NCI-H1436 treated with DMSO at 0.1 percent for 48 hours (cell line): ENCODE results near the gene CPA5.
"Not testable (repeated sequence)": the region's sequence is repeated elsewhere in the genome, so short reads cannot be mapped to it uniquely, and the experiment has no call there.

Source experiments
- DNase-seq: peaks from one replicate; lab custom pipeline; 2025; lab: John Stamatoyannopoulos, UW

CPA5 gene, protein sequence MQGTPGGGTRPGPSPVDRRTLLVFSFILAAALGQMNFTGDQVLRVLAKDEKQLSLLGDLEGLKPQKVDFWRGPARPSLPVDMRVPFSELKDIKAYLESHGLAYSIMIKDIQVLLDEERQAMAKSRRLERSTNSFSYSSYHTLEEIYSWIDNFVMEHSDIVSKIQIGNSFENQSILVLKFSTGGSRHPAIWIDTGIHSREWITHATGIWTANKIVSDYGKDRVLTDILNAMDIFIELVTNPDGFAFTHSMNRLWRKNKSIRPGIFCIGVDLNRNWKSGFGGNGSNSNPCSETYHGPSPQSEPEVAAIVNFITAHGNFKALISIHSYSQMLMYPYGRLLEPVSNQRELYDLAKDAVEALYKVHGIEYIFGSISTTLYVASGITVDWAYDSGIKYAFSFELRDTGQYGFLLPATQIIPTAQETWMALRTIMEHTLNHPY

DNA sequence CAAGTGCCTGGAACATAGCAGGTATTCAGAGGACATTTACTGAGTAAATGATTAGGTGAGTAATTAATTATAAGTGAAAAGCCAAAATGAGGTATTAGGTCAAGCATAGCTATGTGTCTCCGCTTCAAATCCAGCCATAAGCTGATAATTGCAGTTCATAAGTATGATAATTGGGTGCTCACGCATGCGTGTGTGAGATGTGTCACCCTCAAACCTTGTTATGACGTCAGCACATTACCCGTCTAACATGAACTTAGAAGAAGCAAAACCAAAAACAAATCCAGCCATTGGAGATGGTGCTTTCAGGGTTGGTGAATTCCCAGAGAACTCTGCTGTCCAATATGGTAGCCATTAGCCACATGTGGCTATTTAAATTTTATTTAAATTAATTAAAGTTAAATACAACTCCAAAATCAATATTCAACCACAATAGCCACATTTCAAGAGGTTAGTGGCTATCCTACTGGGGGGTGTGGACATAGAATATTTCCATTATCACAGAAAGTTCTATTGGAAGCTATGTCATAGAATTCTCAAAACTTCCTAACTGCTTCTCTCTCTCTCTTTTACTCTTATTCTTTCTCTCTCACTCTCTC, at the start of gene CPA5:
Gene CPA5, plus strand, starts transcription at position 546 of the 596 bp plus-strand sequence. CDS start 1,670 bp downstream, outside the sequence.
- no peak for DNase-seq

DNA sequence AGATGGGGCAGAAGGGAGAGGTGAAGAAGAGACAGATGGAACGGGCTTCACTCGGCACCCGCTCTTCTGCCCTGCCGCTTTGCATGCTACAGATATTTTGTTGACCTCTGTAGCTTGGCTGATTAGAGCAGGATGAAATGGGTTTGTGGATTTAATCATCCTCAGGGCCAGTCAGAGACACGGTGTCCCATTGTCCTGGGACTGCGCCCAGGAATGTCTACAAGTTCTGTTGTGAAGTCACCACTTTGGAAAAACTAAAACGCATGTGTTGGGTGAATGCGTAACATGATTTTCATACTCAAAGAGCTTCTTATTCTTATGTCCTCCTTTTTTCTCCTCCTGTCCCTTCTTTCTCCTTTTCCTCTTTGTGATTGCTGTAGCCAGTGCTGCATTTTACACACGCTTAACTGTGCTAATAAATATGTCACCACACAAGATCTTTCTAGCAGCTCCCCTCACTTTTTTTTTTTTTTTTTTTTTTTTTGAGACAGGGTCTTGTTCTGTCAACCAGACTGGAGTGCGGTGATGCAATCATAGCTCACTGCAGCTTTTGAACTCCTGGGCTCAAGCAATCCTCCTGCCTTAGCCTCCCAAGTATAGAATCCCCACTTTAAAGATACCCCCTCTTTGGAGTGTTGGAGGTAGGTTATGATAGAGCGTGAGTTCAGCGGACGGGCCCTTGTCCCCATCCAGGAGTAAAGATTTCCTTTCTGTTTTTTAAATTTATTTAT, 48.2 kb upstream of the CPA5 start:
- no peak for DNase-seq

DNA sequence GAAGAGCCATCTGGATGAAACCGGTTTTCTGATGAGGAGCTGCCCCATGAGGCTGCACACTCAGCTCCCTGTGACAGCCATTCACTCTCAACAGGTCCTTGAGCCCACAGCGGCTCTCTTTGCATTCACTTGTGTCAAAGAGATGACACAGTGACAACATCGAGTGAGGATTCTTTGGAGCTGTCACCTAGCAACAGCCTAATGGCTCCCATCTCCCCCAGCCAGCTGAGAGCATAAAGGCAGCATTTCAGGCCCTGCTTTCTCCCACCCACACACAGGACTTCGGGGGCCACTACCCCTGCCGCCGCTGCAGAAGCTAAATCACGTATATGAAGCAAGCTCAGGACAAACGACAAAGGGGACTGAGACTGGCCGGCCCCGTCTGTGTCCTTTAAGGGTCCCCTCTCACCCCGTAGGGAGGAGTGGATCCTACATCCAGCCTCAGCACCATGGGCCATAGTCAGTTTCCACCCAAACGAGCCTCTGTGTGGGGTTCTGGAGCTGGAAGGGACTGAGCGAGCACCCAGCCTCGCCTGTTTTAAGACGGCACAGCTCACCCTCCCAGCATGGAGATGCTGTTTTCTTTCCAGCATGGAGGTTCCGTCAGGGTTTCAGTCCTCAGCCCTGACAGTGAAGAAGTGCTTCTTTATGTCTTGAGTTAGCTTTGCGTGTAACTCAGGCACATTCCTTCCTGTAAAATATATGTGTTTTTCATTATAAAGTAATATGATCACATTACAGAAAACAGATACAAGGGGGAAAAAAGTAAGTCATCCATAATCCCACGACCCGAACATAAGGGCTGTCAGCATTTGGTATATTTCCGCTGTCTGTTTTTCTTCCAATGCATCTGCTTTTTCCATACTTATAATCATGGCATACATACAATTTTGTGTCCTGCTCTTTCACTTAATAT, 46.7 kb upstream of the CPA5 start:
- DNase-seq = peak; percentile 86

DNA sequence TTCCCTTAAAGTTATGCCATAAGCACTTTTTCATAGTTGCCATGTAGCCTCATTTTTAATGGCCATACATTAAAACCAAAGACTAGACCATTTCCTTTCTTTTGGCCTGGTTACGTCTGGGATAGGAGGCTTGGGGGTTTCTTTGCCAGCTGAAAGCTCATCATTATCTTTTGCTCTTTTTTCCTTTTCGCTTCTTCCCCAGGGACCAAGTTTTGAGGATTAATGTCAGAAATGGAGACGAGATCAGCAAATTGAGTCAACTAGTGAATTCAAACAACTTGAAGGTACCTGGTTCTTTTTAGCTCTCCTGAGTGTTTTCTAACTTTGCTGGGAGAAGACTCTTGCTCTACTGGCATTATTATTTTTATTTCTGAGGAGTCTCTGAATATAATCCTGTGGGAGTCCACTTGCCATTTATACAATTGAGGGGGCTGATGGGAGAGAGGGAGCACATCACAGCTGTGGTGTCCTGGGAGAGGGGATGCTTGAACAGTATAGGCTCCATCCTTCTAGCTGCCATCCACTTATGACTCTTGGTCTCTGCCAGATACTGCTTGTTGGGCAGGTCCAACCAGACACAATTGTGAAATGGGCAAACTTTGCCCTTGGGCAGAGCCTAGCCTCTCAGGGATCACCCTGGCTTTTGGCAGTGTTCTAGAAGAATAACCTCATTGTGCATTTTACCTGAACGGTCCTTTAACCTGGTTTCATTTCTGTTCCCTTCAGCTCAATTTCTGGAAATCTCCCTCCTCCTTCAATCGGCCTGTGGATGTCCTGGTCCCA, 45.9 kb upstream of the CPA5 start:
- no peak for DNase-seq

DNA sequence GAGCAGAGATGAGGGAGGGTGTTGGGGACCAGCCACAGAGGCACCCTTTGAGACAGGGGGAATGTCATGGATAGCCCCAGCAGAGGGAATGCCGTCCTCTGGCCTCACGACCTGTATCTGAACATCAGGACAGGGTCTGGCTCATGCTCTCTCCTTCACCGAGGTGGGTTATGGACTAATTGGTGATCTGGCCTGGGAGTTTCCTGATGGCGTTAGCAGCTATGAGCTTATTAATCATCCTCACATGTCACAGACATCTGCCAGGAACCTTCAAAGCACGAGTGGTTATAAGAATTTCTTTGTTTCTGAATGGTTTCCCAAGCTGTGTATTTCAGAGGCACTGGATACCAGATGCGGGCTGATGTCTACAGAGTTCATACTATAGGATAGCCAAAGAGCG, 44.8 kb upstream of the CPA5 start:
- DNase-seq = no peak

DNA sequence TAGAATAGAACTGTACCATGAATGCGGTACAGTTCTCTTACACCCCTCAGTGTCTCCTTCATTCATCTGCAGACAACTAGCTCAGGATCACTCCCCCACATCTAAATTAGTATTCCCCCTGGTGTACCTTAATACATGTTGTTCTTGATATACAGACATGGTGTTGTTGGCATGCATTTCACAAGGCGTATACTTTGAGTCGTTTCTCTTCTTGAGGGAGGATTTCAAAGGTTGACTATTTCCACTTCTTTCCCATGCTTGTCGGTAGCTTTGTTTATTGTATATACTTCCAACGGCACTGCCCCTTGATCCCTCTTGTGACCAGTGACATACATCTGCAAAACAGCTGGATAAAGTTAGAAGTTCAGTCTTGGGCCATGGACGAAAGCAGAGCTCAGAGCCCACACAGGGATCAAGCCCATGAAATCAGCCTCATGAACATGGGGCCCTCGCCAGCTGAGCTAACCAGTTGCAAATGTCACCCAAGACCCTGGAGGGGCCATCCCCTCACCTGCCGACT, 43.1 kb upstream of the CPA5 start:
- DNase-seq = no peak

DNA sequence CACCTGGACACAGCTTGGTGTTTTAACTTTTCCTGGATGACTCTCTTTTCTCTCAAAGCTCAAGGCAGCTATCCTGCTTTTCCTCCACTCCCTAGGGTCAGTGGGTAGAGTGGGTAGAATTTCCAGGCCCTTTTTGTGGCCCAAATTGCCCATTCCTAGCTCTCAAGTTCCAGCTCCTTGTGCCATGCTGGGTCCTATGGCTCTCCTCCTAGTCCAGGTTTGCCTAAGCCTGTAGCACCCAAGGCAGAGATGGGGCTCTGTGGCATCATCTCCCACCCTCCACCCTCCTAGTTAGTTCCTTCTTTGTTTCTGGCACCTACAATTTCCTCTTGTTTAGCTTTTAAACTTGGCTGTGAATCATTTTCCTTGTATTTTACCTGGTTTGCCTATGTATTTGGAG, 42.0 kb upstream of the CPA5 start:
- no peak for DNase-seq

DNA sequence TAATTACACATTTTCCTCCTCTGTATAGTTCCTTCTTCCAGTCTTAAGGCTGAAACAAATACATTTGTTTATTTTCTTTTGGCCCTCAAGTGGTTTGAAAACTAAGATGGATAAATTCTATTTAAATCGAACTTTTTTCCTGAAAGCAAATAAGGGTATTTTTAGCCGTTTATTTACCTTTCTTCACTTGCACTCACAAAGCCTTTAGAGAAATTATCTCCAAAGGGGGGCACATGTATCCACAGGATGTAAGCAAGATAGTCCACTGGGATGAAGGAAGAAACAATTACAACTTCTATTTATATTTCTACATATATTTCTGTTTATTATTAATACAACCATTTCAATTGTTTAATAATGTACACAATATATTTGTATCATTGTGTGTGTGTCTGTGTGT, 41.5 kb upstream of the CPA5 start:
- no peak for DNase-seq

DNA sequence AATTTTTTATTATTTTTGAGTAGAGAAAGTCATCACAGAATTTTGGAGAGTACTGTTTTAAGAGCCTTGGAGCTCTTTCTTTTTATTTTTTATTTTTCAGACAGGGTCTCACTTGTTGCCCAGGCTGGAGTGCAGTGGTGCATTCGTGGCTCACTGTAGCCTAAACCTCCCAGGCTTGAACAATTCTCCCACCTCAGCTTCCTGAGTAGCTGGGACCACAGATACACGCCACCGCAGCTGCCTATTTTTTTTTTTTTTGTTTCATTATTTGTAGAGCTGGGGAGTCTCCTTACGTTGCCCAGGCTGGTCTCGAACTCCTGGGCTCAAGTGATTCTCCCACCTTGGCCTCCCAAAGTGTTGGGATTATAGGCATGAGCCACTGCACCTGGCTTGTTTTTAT, 41.1 kb upstream of the CPA5 start:
- no peak for DNase-seq

DNA sequence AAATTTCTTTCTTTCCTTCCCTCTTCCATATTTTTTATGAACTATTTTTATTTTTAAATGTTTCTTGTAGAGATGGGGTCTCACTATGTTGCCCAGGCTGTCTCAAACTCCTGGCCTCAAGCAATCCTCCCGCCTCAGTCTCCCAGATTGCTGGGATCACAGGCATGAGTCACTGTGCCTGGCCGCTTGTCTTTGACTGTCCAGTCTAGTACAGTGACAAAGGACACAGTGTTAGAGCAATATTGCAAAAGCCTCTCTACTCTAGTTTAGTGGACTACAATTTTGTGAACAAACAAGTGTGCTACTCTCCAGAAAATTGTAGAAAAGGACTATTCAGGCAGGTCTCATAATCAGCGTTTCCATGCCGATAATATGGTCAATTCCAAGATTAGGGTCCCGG, 40.6 kb upstream of the CPA5 start:
- DNase-seq = no peak

DNA sequence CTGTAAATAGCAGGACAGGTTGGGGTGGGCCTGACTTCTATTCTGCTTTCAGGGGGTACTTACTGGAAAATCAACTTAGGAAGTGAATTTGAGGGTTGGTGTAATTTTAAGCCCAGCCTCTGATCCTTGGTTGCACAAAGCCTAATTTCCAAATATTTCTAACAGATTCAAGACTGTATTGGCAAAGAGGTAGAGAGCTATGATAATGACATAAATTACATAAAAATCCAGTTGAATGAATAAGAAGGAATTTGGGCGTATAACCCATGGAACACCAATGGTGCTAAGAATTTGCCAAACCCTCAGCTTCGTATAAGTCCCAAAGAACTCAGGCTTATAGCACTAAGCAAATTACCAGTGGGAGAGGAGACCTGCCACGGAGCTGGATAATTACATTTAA, 39.7 kb upstream of the CPA5 start:
- DNase-seq = no peak

DNA sequence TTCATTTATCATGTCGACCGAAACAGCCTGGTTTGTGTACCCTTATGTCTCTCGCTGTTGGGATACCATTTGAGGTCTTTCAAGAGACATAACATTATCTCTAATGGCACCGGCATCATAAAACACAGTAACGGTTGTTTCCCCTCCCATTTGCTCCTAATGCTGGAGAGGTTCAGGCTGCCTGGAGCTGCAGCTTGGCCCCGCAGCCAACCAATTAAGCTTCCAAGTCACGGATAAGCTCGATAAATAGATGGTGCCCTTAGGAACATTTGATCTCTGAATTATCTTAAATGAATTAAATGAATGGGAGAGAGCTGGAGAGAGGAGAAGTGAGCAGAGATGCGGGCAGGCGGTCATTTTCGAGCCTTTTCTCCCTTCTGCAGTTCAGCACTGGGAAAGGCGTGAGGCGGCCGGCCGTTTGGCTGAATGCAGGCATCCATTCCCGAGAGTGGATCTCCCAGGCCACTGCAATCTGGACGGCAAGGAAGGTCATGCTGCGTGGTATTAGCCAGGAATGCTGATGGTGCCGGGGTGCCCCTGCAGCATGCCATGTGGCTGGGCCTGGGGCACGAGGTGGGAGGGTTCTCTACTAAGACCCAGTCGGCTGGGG, 39.1 kb upstream of the CPA5 start:
- DNase-seq = peak; percentile 13

DNA sequence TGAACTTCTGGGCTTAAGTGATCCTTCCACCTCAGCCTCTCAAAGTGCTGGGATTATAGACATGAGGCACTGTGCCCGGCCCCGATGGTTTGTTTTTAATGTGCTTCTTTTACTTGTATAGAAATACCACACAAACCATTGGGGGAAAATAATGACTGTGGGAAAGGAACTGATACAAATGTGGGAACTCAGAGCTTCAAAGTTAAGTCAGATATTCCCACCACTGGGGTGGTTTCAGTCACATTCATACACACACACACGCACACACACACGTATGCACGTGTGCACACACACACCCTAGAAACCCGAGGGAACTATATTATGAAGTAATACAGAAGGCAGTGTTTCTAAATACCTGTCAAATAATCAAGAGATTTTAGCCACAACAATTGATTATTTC, 34.6 kb upstream of the CPA5 start:
- no peak for DNase-seq

DNA sequence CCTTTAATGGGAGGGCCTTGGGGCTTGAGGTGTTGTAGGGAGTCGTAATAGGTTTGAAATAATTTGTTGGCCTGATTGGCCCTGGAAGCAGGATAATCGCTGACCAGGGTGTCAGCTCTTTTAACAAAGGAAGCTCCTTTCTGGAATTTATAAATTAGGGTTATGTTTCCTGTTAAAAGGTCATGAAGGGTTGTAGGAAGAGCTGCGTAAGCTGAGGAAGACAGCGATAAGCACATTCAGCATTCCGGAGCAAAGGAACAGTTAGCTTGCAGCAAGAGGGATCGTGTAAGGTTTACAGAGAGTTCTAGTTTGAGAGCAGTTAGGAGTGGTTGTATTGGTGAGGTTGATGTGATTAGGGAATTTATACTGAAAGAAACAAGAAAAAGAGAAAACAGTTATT, 30.3 kb upstream of the CPA5 start:
- DNase-seq = no peak

DNA sequence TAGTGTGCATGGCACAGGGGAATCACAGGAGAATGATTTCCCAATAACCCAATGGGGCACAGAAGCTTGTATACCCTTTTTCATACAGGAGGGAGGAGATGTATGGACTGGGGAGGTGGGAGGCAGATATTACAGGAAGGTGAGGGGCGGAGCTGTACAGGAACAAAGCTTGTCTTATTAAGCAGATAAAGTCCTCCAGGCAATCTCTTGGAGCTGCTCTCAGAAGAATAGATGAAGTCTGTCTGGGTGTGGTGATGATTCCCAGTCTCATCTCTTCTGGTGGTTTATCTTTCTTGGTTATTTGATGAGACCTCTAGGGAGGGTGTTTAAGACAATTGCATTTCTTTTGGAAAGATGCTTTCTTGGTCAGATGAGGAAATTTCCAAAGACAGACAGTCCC, 25.1 kb upstream of the CPA5 start:
- DNase-seq = no peak

DNA sequence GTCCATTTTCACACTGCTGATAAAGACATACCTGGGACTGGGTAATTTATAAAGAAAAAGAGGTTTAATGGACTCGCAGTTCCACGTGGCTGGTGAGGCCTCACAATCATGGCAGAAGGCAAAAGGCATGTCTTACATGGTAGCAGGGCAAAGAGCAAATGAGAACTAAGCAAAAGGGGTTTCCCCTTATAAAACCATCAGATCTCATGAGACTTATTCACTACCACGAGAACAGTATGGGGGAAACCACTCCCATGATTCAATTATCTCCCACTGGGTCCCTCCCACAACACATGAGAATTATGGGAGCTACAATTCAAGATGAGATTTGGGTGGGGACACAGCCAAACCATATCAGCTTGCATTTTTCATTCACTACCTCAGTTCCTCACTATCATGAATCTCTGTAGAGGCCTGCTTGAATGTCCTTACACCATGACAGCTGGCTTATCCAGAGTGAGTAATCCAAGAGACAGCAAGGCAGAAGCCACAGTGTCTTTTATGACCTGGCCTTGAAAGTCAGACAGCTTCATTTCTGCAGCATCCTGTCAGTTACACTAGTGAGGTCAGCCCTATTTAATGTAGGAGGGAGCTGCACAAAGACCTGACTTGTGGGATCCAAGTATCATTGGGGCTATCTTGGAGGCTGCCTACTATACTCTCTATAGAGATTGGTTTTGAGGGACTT, 22.9 kb upstream of the CPA5 start:
- not testable (repeated sequence) for DNase-seq

DNA sequence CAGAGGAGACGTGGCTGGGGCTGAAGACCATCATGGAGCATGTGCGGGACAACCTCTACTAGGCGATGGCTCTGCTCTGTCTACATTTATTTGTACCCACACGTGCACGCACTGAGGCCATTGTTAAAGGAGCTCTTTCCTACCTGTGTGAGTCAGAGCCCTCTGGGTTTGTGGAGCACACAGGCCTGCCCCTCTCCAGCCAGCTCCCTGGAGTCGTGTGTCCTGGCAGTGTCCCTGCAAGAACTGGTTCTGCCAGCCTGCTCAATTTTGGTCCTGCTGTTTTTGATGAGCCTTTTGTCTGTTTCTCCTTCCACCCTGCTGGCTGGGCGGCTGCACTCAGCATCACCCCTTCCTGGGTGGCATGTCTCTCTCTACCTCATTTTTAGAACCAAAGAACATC, 22.0 kb upstream of the CPA5 start:
- no peak for DNase-seq

DNA sequence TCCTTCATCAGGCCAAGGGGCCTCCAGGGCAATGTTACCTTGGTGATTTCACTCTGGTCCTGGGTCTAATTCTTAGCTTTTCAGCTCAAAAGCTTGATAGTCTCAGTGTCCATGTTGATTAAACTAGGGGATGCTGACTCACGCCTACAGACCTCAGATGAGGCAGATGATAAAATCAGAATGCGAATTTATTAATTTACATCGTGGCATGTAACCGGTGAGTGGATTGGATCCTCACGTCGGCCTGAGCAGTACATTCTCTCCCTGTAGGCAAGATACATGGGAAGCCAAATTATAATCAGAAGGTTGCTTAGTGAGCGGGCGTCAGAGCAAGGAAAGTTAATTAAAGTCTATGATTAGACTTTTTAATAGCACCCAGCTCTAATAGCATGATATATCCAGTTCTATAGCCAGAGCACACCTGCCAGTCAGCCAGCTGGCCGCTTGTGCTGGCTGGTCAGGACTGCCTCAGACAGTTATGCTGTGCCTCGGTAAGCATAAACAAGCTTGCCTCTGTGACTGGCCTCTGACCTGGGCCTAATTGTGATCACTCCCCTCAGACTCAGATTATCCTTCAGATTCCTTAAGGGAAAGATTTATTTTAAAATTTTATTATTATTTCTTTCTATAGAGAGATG, 20.2 kb upstream of the CPA5 start:
- no peak for DNase-seq

DNA sequence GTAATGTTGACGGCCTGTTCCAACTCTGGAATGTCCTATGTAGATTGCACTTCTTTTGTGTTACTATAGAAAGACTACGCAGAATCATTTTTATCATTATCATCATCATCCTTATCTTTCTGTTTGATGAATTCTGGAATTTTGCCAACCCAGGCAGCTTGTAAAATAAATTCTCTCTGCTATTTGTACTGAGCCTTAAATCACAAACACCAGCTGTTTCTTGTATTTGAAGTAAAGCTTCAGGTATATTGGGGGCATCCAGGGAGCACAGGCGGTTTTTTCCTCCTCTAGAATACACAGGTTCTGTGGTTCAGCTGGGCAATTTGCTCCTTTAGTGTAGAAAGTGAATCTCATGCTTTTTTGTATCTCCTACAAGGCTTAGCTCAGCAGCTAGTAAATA, 14.9 kb upstream of the CPA5 start:
- no peak for DNase-seq
